GM20431 (cell line): Measurements from ENCODE around the gene SEMA3G.

Experiments used
- in situ Hi-C: fragments of 300-500 bp; cut with MseI, MboI; formaldehyde crosslinking; loops from one replicate; pipeline ENCODE4 v1.15.0; 2020; ENCODE audit warnings: low sequenced_read_pairs; ENCODE audit not compliant: unreplicated experiment

Gene SEMA3G

GRCh38 chr3:52398670-52399081, 46.2 kb downstream of the SEMA3G start:
- in situ Hi-C loops: no loop called here

DNA sequence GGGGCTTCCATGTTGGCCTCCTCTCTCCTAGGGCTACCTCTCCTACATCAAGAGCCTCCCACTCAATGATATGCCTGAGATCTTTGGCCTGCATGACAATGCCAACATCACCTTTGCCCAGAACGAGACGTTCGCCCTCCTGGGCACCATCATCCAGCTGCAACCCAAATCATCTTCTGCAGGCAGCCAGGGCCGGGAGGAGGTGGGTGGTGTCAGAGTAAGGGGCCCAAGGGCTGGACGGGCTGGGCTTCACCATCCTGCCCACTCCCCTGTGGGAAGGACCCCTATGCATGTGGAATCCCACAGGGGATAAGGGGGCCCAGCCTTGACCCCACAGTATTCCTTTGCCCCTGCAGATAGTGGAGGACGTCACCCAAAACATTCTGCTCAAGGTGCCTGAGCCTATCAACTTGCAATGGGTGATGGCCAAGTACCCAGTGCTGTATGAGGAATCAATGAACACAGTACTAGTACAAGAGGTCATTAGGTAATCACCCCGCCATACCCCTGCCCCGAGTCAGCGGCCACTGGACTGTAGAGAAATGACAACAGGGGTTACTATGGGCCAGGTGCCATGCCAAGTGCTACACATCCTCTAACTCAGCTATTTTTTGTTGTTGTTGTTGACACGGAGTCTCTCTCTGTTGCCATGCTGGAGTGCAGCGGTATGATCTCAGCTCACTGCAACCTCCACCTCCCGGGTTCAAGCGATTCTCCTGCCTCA, 47.1 kb downstream of the SEMA3G start:
- in situ Hi-C loops: no loop called here

- in situ Hi-C loops: no loop called here
Measured at GRCh38 chr3:52396907-52397591, 47.9 kb downstream of the SEMA3G start.

- in situ Hi-C loops: no loop called here
Measured at GRCh38 chr3:52396011-52396906, 48.6 kb downstream of the SEMA3G start.

- in situ Hi-C loops: no loop called here
Measured at GRCh38 chr3:52395503-52395865, 49.4 kb downstream of the SEMA3G start.

GRCh38 chr3:52394751-52395502, 50.0 kb downstream of the SEMA3G start:
- in situ Hi-C loops: no loop called here

- in situ Hi-C loops: no loop called here
Measured at GRCh38 chr3:52393959-52394670, 50.8 kb downstream of the SEMA3G start.

- in situ Hi-C loops: no loop called here
Measured at GRCh38 chr3:52393131-52393807, 51.6 kb downstream of the SEMA3G start.

DNA sequence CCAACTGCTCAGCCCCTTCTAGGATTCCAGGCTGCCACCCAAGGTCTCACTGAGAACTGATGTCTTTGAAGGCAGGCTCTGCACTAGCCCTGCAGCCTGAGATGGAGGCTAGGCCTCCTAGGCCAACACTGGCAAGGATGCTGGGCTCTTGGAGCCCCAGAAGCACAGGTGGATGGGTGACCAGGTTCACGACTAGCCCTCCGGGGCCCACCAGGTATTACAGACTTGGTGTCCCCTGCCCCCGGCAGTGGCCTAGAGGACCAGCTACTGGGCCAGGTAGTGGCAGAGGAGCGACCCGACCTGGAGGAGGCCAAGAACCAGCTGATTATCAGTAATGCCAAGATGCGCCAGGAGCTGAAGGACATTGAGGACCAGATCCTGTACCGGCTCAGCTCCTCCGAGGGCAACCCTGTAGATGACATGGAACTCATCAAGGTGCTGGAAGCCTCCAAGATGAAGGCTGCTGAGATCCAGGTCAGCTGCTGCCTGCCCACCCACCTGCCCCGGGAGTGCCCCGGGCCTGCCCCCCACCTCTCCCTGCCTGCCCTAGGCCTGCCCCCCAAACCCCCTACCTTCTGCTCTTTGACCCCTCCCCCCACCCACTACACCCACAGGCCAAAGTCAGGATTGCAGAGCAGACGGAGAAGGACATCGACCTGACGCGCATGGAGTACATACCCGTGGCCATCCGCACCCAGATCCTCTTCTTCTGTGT, 52.5 kb downstream of the SEMA3G start:
- in situ Hi-C loops: no loop called here

GRCh38 chr3:52391096-52391495, 53.8 kb downstream of the SEMA3G start:
- in situ Hi-C loops: no loop called here

DNA sequence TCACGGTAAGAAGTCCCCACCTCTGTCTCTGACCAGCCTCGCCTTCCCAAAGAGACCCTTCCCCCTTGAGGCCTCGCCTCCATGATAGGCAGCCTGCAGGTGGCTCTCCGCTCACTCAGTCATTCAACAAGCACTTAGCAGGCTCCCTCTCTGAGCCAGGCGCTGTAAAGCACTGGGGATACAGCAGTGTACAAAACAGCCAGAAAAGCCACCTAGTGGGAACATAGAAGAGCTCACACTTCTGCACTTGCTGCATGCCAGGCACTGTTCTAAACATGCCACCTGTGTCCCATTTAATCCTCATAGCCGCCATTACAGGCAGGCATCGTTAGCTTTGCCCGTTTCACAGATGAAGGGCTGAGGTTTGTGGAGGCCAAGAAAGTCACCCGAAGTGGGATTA, 56.0 kb downstream of the SEMA3G start:
- in situ Hi-C loops: no loop called here

DNA sequence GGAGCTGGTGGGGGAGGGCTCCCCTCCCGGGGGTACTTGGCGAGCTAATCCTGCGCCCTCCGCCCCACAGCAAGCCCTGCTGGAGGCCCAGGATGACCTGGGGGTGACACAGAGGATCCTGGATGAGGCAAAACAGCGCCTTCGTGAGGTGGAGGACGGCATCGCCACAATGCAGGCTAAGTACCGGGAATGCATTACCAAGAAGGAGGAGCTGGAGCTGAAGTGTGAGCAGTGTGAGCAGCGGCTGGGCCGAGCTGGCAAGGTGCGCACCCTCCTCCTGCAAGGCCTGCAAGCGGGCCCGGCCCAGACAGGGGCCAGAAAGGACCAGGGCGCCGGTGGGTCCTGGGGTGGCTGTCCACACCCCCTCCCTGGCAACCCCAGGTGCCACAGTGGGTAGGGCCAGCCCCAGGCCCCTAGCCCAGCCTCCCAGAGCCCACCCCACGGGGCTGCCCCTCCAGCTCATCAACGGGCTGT, 56.5 kb downstream of the SEMA3G start:
- in situ Hi-C loops: no loop called here

DNA sequence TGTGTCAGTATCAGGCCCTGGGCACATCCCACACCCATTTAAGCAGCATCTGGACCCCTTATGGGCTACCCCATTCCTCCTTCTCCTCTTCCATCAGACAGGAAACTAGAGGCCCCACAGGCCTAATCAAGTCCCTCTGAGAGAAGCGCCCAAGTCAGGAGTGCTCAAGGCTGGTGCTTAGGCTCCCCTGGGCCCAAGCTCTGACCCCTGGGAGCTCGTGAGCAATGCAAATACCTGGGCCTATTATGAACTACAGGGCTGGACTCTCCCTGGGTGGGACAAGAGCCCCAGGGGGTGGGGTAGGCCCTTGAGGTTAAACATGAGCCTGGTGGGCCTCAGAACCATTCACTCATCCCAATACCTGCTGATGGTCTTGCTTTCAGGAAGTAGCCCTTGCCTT, 57.4 kb downstream of the SEMA3G start:
- in situ Hi-C loops: no loop called here

DNA sequence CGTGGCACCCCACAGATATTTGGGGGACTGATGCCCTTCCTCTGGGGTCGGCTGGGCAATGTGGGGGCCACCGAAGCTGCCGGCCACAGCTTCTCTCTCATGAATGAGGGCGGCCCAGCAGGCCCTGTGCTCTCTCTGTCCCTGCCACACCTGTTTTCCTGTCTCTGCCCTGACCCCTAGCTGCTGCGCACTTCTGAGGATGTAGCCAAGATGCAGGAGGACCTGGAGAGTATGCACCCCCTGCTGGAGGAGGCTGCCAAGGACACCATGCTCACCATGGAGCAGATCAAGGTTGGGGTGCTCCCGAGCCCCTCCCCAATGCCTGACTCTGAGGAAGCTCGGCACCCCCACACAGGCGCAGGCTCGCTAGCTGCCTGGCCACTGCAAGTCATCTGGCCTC, 59.7 kb downstream of the SEMA3G start:
- in situ Hi-C loops: no loop called here

- in situ Hi-C loops: no loop called here
Measured at GRCh38 chr3:52384019-52384761, 60.7 kb downstream of the SEMA3G start.

GRCh38 chr3:52383446-52383845, 61.5 kb downstream of the SEMA3G start:
- in situ Hi-C loops: no loop called here
